GM12891 (cell line): ENCODE measurements around the gene SERPINB6.

ENCODE experiments used
- POLR2A ChIP-seq: IDR thresholded peaks from 2 replicates; pipeline ENCODE4 v1.6.1; 2011; ENCODE audit warnings: low read depth, low read length, control low read depth
- POLR2AphosphoS5 ChIP-seq: IDR thresholded peaks from 2 replicates; pipeline ENCODE4 v1.6.1; 2011; ENCODE audit warnings: low read depth, low read length, control low read depth

DNA sequence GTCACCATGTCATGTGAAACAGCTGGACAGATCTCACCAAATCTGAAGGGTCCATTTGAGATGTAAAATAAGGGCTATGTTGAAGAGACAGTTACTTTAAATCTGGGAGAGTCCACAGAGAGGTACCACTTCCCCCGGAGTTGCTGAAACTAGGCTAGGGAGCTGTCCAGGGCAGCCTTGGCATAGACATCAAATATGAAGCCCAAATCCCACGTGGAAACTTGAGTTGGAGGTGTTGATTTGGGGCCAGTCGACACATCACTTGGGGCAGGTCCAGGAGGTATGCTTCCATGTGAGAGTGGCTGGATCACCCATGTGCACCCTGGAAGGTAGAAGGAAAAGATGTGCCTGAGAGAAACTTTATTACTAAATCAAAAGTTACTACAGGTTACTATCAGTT is 56.2 kb downstream of the SERPINB6 start:
- TF ChIP-seq POLR2A (no peak), POLR2AphosphoS5 (no peak)
